Tibial artery (tissue), 4 donors: ENCODE results near the gene ABCC1.

Experiments used
- DNase-seq, 2 donors: peaks; one replicate each; pipeline ENCODE4 v3.0.0-alpha.2; 2019
- H3K27ac ChIP-seq, 2 donors: fragments of 200-600 bp; sonication (generic) in 1 of 2; 1 replicate in 1 of 2; 2 replicates in 1 of 2; pipeline ENCODE4 v1.5.1; 2018 to 2019; ENCODE audit warnings: mild to moderate bottlenecking in 1 of 2
- H3K27me3 ChIP-seq, 2 donors: fragments of 200-600 bp; sonication (generic) in 1 of 2; one replicate each; pipeline versions ENCODE4 v1.5.1 to v1.6.0; 2016 to 2019
- H3K36me3 ChIP-seq, 3 donors: fragments of 200-600 bp; sonication (generic) in 2 of 3; one replicate each; pipeline ENCODE4 v1.5.1; 2016 to 2019; ENCODE audit warnings: mild to moderate bottlenecking in 2 of 3
- H3K4me1 ChIP-seq, 4 donors: fragments of 200-600 bp; sonication (generic) in 2 of 4; 1 replicate in 3 of 4; 2 replicates in 1 of 4; pipeline ENCODE4 v1.5.1; 2016 to 2019
- H3K4me3 ChIP-seq, 2 donors: fragments of 200-600 bp; sonication (generic) in 1 of 2; 1 replicate in 1 of 2; 2 replicates in 1 of 2; pipeline ENCODE4 v1.5.1; 2018 to 2019; ENCODE audit warnings: mild to moderate bottlenecking in 2 of 2
- H3K9me3 ChIP-seq, 3 donors: fragments of 200-600 bp; sonication (generic) in 1 of 3; one replicate each; pipeline ENCODE4 v1.5.1; 2016 to 2019
- CTCF ChIP-seq, 2 experiments: fragments of 200-600 bp in 1 of 2; fragments of 450-650 bp in 1 of 2; IDR thresholded peaks; one replicate each; pipeline ENCODE4 v1.5.1; 2017 to 2019; ENCODE audit warnings: antibody characterized with exemption in 2 of 2, mild to moderate bottlenecking in 1 of 2, moderate library complexity in 1 of 2
- intact Hi-C: fragments of 100-400 bp; cut with DNase I; formaldehyde crosslinking; loops from one replicate; pipeline ENCODE4 v1.15.0; 2023; ENCODE audit warnings: low total_unique reads

ABCC1 gene

DNA sequence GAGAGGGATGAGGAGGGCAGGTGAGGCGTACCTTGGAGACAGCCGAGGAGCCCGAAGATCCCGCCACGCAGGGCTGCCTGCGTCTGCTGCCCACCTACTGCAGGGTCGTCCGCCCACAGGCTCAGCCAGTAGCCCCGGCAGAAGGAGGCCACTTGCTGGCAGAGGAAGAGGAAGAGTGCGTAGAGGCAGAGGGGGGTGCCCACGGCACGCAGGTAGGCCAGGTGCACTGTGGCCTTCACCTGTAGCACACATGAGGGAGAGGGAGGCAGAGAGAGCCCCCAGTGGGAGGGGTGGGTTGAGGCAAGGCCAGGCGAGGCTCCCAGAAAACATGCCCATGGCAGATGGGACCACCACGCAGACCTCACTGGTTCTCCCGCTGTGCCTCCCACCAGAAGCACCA is 220.2 kb downstream of the ABCC1 start:
- H3K27ac ChIP-seq, result no peak overlapping the region
- H3K4me1 ChIP-seq, result no peaks in the 10 kb centered on the region
- DNase-seq, result no peak
- H3K9me3 ChIP-seq, result no peaks in the 10 kb centered on the region
- TF ChIP-seq CTCF (IDR thresholded peaks at IDR 0.05), result no peak
- H3K27me3 ChIP-seq, result no peaks in the 10 kb centered on the region
- H3K4me3 ChIP-seq, result no peak overlapping the region
- intact Hi-C loops, result no loop called here
- peaks cover 0 to 8% (median 0%) of the 10 kb centered on the region in 3 donors for H3K36me3 ChIP-seq

GRCh38 chr16:16171332-16171919 is 222.0 kb downstream of the ABCC1 start:
- intact Hi-C loops, result no loop called here
- peaks cover 6 to 8% (median 7%) of the 10 kb centered on the region in 3 donors for H3K36me3 ChIP-seq

GRCh38 chr16:16172991-16173390 is 223.6 kb downstream of the ABCC1 start:
- H3K27ac ChIP-seq, result no peak overlapping the region
- H3K27me3 ChIP-seq, result no peaks in the 10 kb centered on the region
- no peak for TF ChIP-seq CTCF (IDR thresholded peaks at IDR 0.05)
- H3K9me3 ChIP-seq, result no peaks in the 10 kb centered on the region
- no peak for DNase-seq
- H3K4me3 ChIP-seq, result no peak overlapping the region
- peaks cover 7 to 15% (median 11%) of the 10 kb centered on the region in 3 donors for H3K36me3 ChIP-seq
- no peaks in the 10 kb centered on the region for H3K4me1 ChIP-seq
- intact Hi-C loops, result no loop called here

More at GRCh38 chr16:16171332-16171919, 222.0 kb downstream of the ABCC1 start:
- Histone ChIP-seq H3K27me3 (no peaks in the 10 kb centered on the region), H3K9me3 (no peaks in the 10 kb centered on the region), H3K4me1 (no peaks in the 10 kb centered on the region), H3K27ac (no peak overlapping the region), H3K4me3 (no peak overlapping the region)
- DNase-seq, result no peak
- TF ChIP-seq CTCF (IDR thresholded peaks at IDR 0.05), result no peak

- Histone ChIP-seq H3K27me3 (no peaks in the 10 kb centered on the region), H3K36me3 (peaks cover 6 to 11% (median 7%) of the 10 kb centered on the region in 3 donors), H3K4me3 (no peak overlapping the region), H3K27ac (no peak overlapping the region), H3K9me3 (no peaks in the 10 kb centered on the region), H3K4me1 (no peaks in the 10 kb centered on the region)
- no peak for TF ChIP-seq CTCF (IDR thresholded peaks at IDR 0.05)
- intact Hi-C loops, result no loop called here
- no peak for DNase-seq
These were observed 225.9 kb downstream of the ABCC1 start for GRCh38 chr16:16175296-16175695.

GRCh38 chr16:16176328-16176727 is 226.9 kb downstream of the ABCC1 start:
- intact Hi-C loops, result no loop called here
- TF ChIP-seq CTCF (IDR thresholded peaks at IDR 0.05), result no peak
- no peak for DNase-seq
- Histone ChIP-seq H3K4me1 (no peaks in the 10 kb centered on the region), H3K27me3 (no peaks in the 10 kb centered on the region), H3K36me3 (peaks cover 6 to 11% (median 7%) of the 10 kb centered on the region in 3 donors), H3K4me3 (no peak overlapping the region), H3K9me3 (no peaks in the 10 kb centered on the region), H3K27ac (no peak overlapping the region)
